ENCODE measurements around the gene SF3B3.
"Not testable (repeated sequence)": the region's sequence is repeated elsewhere in the genome, so short reads cannot be mapped to it uniquely, and the experiment has no call there.

Gene SF3B3

GRCh38 chr16:70578035-70578434, 54.4 kb downstream of the SF3B3 start:
- DNase-seq (ENCODE audit: low read depth): no peak
- H3K4me3 ChIP-seq (ENCODE audit: low read depth, low read length): no peak overlapping the region
- TF ChIP-seq CTCF (IDR thresholded peaks at IDR 0.05; ENCODE audit: low read depth, low read length, missing control alignments): no peak

GRCh38 chr16:70579248-70579647, 55.6 kb downstream of the SF3B3 start:
- no peak for TF ChIP-seq CTCF (IDR thresholded peaks at IDR 0.05; ENCODE audit: low read depth, low read length, missing control alignments)
- no peak for DNase-seq (ENCODE audit: low read depth)
- no peak overlapping the region for H3K4me3 ChIP-seq (ENCODE audit: low read depth, low read length)

- no peak for DNase-seq (ENCODE audit: low read depth)
- no peak for TF ChIP-seq CTCF (IDR thresholded peaks at IDR 0.05; ENCODE audit: low read depth, low read length, missing control alignments)
- H3K4me3 ChIP-seq (ENCODE audit: low read depth, low read length): no peak overlapping the region
Observed at GRCh38 chr16:70579648-70580630, 56.3 kb downstream of the SF3B3 start.

- DNase-seq (ENCODE audit: low read depth): no peak
- peak; percentile 51 for TF ChIP-seq CTCF (IDR thresholded peaks at IDR 0.05; ENCODE audit: low read depth, low read length, missing control alignments)
- no peak overlapping the region for H3K4me3 ChIP-seq (ENCODE audit: low read depth, low read length)
Observed at GRCh38 chr16:70582280-70582978, 58.8 kb downstream of the SF3B3 start.

GRCh38 chr16:70586731-70587130, 63.1 kb downstream of the SF3B3 start:
- no peak for TF ChIP-seq CTCF (IDR thresholded peaks at IDR 0.05; ENCODE audit: low read depth, low read length, missing control alignments)
- H3K4me3 ChIP-seq (ENCODE audit: low read depth, low read length): no peak overlapping the region
- no peak for DNase-seq (ENCODE audit: low read depth)

GRCh38 chr16:70588565-70588964, 64.9 kb downstream of the SF3B3 start:
- no peak overlapping the region for H3K4me3 ChIP-seq (ENCODE audit: low read depth, low read length)
- DNase-seq (ENCODE audit: low read depth): no peak
- no peak for TF ChIP-seq CTCF (IDR thresholded peaks at IDR 0.05; ENCODE audit: low read depth, low read length, missing control alignments)

- DNase-seq (ENCODE audit: low read depth): not testable (repeated sequence)
Observed at GRCh38 chr16:70589416-70589815, 65.8 kb downstream of the SF3B3 start.

More at GRCh38 chr16:70589416-70589815, 65.8 kb downstream of the SF3B3 start:
- H3K4me3 ChIP-seq (ENCODE audit: low read depth, low read length): not testable (repeated sequence)
